ENCODE results near the gene POLG.

The POLG gene

DNA sequence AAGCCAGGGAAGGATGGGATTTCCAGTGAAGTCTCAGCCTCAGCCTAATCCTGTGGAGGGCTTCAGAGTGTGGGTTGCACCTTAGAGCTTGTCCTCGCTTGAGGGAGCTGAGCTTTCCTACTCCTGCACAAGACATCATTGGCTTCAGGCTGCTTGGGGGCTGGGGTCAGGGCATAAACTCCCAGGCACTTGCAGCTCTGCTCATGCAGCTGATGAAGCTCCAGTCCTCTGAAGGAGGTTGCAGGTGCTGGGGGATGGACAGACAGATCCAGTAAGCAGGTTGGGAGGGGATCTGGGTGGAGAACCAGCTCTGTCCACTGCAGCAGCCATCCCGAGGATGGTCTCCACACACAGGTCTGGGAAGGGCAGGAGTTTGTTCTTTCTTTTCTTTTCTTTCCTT is 19.4 kb upstream of the POLG start:
- no peak for DNase-seq

- no peak for DNase-seq
Measured at GRCh38 chr15:89352476-89352875, 17.9 kb upstream of the POLG start.

DNA sequence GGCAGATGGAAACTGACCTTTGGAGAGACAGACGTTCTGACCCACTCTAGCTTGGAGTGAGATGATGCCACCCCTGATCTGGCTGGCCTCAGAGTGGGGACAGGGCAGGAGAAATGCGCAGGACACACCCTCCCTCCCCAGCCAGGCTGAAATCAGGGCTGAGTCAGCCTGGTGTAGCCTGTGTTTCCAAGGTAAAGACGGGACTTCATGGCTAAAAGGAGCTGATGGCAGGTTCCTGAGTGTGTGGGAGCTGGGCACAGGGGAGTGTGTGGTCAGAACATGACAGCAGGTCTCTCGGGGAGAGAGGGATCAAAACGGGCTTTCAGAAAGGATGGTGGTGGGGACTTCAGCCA is 14.6 kb upstream of the POLG start:
- DNase-seq: no peak

- DNase-seq: no peak
Measured at GRCh38 chr15:89346516-89347231, 12.1 kb upstream of the POLG start.

DNA sequence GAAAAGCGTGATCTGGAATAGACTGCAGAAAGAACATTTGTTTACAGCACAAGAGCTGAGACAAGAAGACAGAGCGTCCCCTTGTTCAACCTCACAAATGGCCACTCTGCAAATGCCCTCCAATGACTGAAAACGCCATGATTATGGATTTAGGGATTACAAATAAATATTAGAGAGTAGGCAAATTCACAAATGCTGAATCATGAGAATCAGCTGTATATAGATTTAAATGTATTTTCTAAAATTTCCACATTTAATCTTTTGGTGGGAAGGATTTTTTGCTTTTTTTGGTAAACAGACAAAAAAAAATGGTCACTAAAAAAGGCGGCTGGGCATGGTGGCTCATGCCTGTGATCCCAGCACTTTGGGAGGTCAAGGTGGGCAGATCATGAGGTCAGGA is 10.6 kb upstream of the POLG start:
- no peak for DNase-seq

GRCh38 chr15:89342840-89343239 is 8.2 kb upstream of the POLG start:
- no peak for DNase-seq

GRCh38 chr15:89341316-89342005 is 6.8 kb upstream of the POLG start:
- no peak for DNase-seq

- DNase-seq: no peak
Measured at GRCh38 chr15:89340573-89340972, 5.9 kb upstream of the POLG start.

- DNase-seq: no peak
Measured at GRCh38 chr15:89338036-89338435, 3.4 kb upstream of the POLG start.

DNA sequence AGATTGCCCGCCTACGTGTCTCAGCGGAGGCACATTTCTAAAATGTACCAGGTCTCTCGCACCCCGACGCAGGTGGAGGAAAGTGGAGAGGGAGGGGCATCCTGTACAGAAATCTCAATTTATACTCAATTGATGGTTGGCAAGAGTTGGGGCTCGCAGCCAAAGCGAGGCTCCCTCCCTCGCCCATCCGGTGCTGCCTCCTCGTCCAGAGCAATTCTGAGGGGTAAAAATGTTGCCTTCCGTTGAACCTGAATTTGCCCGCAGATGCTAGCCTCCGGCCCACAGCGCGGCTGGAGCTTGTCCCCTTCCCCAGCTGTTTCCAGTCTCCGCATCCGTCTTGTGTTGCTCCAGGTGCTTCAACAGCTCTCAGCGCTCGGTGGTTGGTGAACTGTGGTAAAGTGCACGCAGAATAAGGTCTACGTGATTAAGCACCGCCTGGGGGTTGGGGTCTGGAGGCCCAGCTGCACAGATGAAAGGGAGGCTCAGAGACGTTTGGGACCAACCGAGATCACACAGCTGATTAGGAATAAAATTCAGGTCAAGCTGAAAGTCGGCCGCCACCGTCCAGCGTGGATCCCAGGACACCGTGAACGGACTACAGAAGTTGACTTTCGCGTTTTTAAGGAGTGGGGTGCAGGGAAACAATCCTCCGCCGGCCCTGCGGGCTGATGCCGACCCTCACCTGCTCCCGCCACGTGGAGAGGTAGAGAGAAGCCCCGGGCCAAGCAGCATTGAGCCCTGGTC is 846 bp upstream of the POLG start:
- DNase-seq: no peak

DNA sequence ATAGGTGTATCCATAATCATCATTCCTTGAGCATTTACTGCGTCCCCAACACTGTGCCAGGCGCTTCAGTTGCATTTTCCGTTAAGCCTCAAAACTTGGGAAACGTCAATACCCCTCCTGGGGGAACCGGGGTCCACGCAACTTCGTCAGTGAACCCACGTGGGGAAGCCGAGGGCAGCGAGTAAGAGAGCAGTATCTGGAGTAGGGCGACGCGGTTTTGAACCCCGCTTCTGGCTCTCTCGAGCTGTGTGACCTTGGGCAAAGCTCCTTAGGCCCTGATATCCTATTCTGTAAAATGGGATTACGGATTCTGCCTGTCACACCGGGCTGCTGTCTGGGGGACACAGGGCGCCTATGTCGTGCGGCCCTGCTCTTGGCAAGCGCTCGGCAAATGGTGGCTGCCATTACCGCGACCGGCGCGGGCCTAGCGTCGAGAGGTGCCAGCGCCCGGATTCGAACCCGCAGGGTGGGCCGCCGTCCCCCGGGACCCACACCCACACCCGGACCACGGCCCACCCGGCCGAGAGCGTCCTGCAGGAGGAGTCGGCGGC is 590 bp downstream of the POLG start:
- no peak for DNase-seq

DNA sequence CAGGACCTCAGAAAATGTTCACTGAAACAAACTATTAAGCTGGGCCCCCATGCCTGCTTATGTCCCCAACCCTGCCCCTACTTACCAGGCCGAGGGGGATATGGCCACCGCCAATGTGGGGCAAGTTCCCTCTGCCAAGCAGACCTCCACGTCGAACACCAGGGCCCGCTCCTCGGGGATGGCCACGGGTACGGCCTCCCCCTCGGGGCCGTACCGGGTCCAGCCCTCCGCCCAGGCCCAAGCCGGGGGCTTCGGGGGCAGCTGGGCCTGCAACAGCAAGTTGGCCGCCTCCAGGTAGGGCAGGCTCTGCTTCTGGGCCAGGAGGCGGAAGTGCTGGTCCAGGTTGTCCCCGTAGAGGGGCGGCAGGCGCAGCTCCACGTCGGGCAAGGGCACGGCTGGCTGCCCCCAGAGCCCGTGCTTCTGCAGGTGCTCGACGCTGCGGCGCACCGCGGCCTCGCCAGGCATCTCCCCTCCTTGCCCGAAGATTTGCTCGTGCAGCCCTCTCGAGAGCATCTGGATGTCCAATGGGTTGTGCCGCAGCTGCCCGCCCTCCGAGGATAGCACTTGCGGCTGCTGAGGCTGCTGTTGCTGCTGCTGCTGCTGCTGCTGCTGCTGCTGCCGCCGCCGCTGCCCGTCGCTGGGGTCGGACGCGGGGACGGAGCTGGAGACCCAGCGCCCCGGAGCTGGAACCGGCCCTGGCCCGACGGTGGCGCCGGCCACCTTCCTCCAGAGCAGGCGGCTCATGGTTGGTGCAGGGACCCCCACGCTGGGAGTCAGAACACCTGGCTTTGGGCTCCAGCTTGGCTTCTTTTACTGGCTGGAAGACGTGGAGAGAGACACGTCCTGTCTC is 1.4 kb downstream of the POLG start:
- DNase-seq: no peak

DNA sequence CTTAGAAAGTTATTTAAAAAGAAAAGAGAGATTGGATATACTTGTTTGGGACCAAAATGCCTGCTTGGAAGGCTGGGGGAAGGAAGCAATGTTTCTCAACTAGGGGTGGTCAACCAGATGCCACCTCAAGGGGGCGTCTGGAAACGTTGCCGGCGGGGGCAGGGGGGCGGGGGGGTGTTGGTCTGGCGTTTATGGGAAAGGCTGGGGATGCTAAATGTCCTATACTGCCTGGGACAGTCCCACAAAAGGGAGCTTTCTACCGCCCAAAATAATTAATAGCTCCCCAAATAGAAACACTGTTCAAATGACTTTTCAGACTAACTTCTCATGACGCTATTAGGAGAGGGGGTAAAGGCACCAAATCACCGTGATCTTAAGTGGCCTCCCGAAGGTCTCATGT is 2.2 kb downstream of the POLG start:
- no peak for DNase-seq

DNA sequence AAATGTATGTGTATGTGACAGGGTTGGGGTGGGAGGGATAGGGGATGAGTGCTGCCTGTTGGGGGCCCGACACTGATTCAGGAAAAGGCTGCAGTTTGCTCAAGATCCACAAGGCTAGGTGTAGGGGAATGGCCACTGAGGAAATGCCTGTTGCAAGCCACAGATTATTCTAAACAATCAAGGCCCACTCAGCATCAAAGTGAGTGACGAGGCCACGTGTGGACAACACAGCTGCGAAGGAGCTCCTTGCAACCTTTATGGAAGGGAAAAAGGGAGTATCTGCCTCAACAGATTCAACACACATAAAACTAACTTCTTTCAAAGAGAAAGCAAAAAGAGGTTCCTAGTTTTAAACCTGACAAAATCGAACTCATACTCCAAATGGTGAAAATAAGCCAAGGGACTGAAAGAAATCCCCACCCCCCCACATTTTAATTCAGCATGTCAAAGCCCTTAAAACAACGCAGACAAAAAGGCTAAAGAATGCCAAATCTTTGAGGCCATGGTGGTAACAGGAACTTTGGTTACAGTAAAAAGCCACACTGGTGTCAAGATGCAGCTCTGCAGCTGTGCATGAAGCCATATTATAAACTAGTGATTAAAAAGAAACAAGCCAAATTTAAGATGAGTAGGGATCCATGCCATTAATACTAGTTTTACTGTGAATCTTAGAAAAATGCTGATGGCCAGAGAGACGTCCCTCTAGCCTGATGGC is 3.6 kb downstream of the POLG start:
- DNase-seq: no peak

- DNase-seq: no peak
Measured at GRCh38 chr15:89330119-89330518, 4.5 kb downstream of the POLG start.

DNA sequence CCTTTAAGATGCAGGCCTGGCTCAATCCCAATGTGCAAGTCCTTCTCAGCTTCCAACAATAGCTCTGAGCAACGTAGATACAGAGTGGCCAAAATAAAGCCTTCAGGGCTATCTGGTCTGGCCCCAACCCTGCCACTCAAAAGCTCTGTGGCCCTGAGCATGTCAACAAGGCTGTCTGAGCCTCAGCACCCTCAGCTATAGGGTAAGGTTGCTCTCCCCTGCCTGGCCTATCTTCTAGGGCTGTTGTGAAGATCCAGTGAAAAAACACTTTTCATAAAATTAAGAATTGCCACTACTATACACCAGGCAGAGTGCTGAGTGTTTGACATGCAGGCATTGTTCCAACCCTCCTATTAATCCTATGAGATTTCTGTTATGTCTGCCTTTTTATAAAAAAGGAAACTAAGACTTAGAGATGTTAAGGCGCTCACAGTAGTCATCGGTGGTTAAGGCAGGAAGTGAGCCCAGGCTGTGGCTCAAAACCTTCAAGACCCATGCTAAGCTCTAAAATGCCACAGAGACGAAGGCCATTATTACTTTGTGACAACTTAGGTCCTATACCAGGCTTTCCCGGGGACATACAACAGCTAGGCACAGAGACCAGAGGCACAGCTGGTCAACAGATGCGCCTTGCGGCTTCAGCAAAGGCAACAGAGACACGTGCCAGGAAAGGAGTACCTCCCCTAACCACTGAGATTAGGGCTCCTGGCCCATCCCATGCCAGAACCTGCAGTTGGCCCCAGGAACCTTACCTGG is 5.1 kb downstream of the POLG start:
- no peak for DNase-seq

- no peak for DNase-seq
Measured at GRCh38 chr15:89328398-89329254, 6.0 kb downstream of the POLG start.

GRCh38 chr15:89327113-89327512 is 7.5 kb downstream of the POLG start:
- no peak for DNase-seq

DNA sequence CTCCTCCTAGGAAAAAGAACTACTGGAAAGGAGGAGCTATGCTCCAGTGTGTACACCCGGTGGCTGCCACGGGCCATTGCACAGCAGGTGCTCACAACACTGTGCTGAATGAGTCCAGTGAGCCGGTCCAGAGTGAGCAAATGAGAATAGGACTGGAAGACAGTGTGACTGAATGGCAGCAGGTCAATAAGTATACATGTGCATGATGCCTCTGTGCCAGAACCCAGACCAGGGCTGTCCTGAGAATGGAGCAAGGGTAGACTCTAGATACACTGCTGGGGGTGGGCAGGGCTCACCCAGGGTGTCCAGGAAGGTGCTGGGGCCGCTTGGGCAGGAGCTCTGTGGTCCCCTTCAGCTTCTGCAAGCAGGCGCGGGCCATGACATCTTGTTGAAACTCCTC is 8.3 kb downstream of the POLG start:
- DNase-seq: no peak

- no peak for DNase-seq
Measured at GRCh38 chr15:89325039-89325803, 9.4 kb downstream of the POLG start.
